Kidney epithelial cell (primary cell): ENCODE results near the gene RAVER1. TPM values are rescaled to one million over a fixed set of nuclear protein-coding genes. Genes with fewer than 3 reads are reported as not detected.

ENCODE experiments used
- DNase-seq: peaks from one replicate; pipeline ENCODE4 v3.0.0-alpha.2; 2010; ENCODE audit warnings: low read depth
- H3K27me3 ChIP-seq: 2 replicates; pipeline ENCODE4 v1.6.0; 2011; ENCODE audit warnings: low read length; ENCODE audit not compliant: control insufficient read depth, insufficient read depth
- H3K36me3 ChIP-seq: 2 replicates; pipeline ENCODE4 v1.5.1; 2011; ENCODE audit warnings: low read length; ENCODE audit not compliant: control insufficient read depth, insufficient read depth
- H3K4me3 ChIP-seq: 2 replicates; pipeline ENCODE4 v1.5.1; 2011; ENCODE audit warnings: low read depth, mild to moderate bottlenecking, control low read depth, low read length
- CTCF ChIP-seq: IDR thresholded peaks from 2 replicates; pipeline ENCODE4 v1.5.1; 2011; ENCODE audit warnings: mild to moderate bottlenecking, moderate library complexity, low read length, control low read depth, inconsistent platforms; ENCODE audit not compliant: insufficient read depth, poor library complexity, severe bottlenecking
- total RNA-seq: library from RNA; depleted of rRNA; stranded (reverse); fragments of >200 nt; gene quantifications from 2 replicates; pipeline ENCODE4 v1.2.3, GENCODE V29; 2015

The RAVER1 gene
- total RNA-seq, 1 donor from 2014 or later, result 32.9 TPM

DNA sequence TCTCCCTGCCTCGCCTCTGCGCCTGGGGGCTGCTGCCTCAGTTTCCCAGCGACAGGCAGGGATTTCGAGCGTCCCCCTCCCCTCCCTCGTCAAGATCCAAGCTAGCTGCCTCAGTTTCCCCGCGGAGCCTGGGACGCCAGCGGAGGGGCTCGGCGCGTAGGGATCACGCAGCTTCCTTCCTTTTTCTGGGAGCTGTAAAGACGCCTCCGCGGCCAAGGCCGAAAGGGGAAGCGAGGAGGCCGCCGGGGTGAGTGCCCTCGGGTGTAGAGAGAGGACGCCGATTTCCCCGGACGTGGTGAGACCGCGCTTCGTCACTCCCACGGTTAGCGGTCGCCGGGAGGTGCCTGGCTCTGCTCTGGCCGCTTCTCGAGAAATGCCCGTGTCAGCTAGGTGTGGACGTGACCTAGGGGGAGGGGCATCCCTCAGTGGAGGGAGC lies 63.1 kb downstream of the RAVER1 start:
- peak overlapping the region; percentile 43 for H3K4me3 ChIP-seq
- H3K27me3 ChIP-seq, result no peaks in the 10 kb centered on the region
- no peak for TF ChIP-seq CTCF
- no peak for DNase-seq
- H3K36me3 ChIP-seq, result no peaks in the 10 kb centered on the region

DNA sequence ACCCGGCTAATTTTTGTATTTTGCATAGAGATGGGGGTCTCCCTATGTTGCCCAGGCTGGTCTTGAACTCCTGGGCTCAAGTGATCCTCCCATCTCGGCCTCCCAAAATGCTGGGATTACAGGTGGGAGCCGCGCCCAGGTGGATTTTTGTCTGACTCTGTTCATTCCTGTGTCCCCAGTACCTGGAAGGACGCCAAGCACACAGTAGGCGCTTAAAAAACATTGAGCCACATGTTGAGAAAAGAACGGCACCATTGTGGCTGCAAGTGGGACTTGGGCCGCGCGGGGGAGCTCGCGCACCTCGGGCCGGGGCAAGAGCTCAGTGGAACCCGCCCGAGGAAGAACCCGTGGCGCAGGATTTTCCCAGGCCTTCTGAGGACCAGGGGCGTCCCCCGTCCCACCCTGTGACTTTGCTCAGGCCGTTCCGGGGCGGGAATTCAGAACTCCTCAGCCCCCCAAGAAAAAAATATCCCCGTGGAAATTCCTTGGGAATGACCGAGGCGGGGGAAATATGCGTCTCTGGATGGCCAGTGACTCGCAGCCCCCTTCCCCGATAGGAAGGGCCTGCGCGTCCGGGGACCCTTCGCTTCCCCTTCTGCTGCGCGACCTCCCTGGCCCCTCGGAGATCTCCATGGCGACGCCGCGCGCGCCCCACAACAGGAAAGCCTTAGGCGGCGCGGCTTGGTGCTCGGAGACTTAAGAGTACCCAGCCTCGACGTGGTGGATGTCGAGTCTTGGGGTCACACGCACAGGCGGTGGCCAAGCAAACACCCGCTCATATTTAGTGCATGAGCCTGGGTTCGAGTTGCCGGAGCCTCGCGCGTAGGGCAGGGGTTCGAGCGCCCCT lies 63.8 kb downstream of the RAVER1 start:
- peak; percentile 96 for TF ChIP-seq CTCF
- Histone ChIP-seq H3K27me3 (no peaks in the 10 kb centered on the region), H3K36me3 (no peaks in the 10 kb centered on the region), H3K4me3 (peak overlapping the region; percentile 43)
- DNase-seq, result no peak

- H3K27me3 ChIP-seq, result no peaks in the 10 kb centered on the region
- TF ChIP-seq CTCF, result no peak
- H3K4me3 ChIP-seq, result no peak overlapping the region
- DNase-seq, result no peak
- H3K36me3 ChIP-seq, result no peaks in the 10 kb centered on the region
These were observed 65.3 kb downstream of the RAVER1 start for GRCh38 chr19:10268071-10268470.

DNA sequence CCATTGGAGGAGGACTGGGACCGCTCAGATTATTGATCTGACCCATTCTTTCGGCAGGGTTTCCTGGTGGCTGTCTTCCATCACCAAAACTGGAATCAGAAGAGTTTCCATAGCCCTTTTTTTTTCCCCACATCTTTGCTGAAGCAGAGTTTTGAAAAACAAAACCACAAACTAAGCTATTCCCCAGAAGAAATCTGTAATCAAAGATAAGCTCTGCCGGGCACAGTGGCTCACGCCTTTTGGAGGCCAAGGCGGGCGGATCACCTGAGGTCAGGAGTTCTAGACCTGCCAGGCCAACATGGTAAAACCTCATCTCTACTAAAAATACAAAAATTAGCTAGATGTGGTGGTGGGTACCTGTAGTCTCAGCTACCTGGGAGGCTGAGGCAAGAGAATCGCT lies 66.6 kb downstream of the RAVER1 start:
- no peak for TF ChIP-seq CTCF
- Histone ChIP-seq H3K4me3 (no peak overlapping the region), H3K36me3 (no peaks in the 10 kb centered on the region), H3K27me3 (no peaks in the 10 kb centered on the region)
- DNase-seq, result no peak

Other genes starting within 250 kb of the RAVER1 start
- 32.1 and 35.3 TPM in 2 replicates for gene SHFL, start 247.2 kb downstream of the RAVER1 start, total RNA-seq
- gene ANGPTL6, start 230.9 kb downstream of the RAVER1 start, total RNA-seq, result 0.96 TPM in 1 of 2 replicates, not detected in the other
- gene PPAN, start 227.2 kb downstream of the RAVER1 start, total RNA-seq, result 50.0 and 63.4 TPM in 2 replicates
- gene P2RY11, start 221.8 kb downstream of the RAVER1 start, total RNA-seq, result 6.3 and 9.4 TPM in 2 replicates
- gene EIF3G, start 213.6 kb downstream of the RAVER1 start, total RNA-seq, result 321 and 329 TPM in 2 replicates
- gene DNMT1, start 138.6 kb downstream of the RAVER1 start, total RNA-seq, result 66.9 and 75.6 TPM in 2 replicates
- 8.3 and 9.4 TPM in 2 replicates for gene S1PR2, start 102.2 kb downstream of the RAVER1 start, total RNA-seq
- gene MRPL4, start 81.3 kb downstream of the RAVER1 start, total RNA-seq, result 96.3 and 98.7 TPM in 2 replicates
- 155 TPM in 2 replicates for gene ICAM1, start 62.4 kb downstream of the RAVER1 start, total RNA-seq
- gene ICAM4, start 46.6 kb downstream of the RAVER1 start, total RNA-seq, result 0.13 TPM in 1 of 2 replicates, not detected in the other
- gene ICAM5, start 43.6 kb downstream of the RAVER1 start, total RNA-seq, result 0.38 and 3.8 TPM in 2 replicates
- 2.3 and 2.9 TPM in 2 replicates for gene ZGLP1, start 23.7 kb downstream of the RAVER1 start, total RNA-seq
- gene FDX2, start 17.5 kb downstream of the RAVER1 start, total RNA-seq, result 43.5 and 73.5 TPM in 2 replicates
- gene ICAM3, start 6.1 kb upstream of the RAVER1 start, total RNA-seq, result 4.7 and 6.8 TPM in 2 replicates
- 64.8 and 104 TPM in 2 replicates for gene TYK2, start 47.0 kb upstream of the RAVER1 start, total RNA-seq
- gene CDC37, start 70.0 kb upstream of the RAVER1 start, total RNA-seq, result 309 and 327 TPM in 2 replicates
- gene PDE4A, start 87.0 kb upstream of the RAVER1 start, total RNA-seq, result 1.7 and 1.8 TPM in 2 replicates
- 49.2 and 64.1 TPM in 2 replicates for gene KEAP1, start 169.8 kb upstream of the RAVER1 start, total RNA-seq
- 0.08 and 0.62 TPM in 2 replicates for gene S1PR5, start 183.9 kb upstream of the RAVER1 start, total RNA-seq
- 38.5 and 47.1 TPM in 2 replicates for gene ATG4D, start 210.4 kb upstream of the RAVER1 start, total RNA-seq
- gene KRI1, start 232.5 kb upstream of the RAVER1 start, total RNA-seq, result 18.4 and 19.8 TPM in 2 replicates
- gene CDKN2D, start 235.4 kb upstream of the RAVER1 start, total RNA-seq, result 3.6 and 6.2 TPM in 2 replicates